Thoracic aorta (tissue), 2 donors: Measurements from ENCODE around the gene PHF20. TPM values are rescaled to one million over a fixed set of nuclear protein-coding genes. Genes with fewer than 3 reads are reported as not detected.

Experiments used
- ATAC-seq: fragments of 150-250 bp; one replicate; pipeline ENCODE4 v1.8.0; 2017; ENCODE audit warnings: low read depth; ENCODE audit not compliant: insufficient number of reproducible peaks, low FRiP score
- DNase-seq: peaks from one replicate; pipeline ENCODE4 v3.0.0-alpha.2; 2020; ENCODE audit warnings: low spot score
- H3K27ac ChIP-seq, 2 donors: fragments of 200-600 bp; sonication (generic); 1 replicate in 1 of 2; 2 replicates in 1 of 2; pipeline ENCODE4 v1.5.1; 2016; ENCODE audit warnings: mild to moderate bottlenecking in 2 of 2, moderate library complexity in 2 of 2
- H3K27me3 ChIP-seq: fragments of 200-600 bp; sonication (generic); replicated peaks from 2 replicates; pipeline ENCODE4 v1.6.0; 2016; ENCODE audit warnings: mild to moderate bottlenecking; ENCODE audit not compliant: insufficient read depth
- H3K36me3 ChIP-seq: fragments of 200-600 bp; sonication (generic); one replicate; pipeline ENCODE4 v1.5.1; 2016
- H3K4me1 ChIP-seq, 2 donors: fragments of 200-600 bp; sonication (generic); 1 replicate in 1 of 2; 2 replicates in 1 of 2; pipeline versions ENCODE4 v1.5.1 to v1.6.0; 2016; ENCODE audit warnings: low read depth in 2 of 2, mild to moderate bottlenecking in 1 of 2; ENCODE audit not compliant: control insufficient read depth in 1 of 2
- H3K4me3 ChIP-seq: fragments of 200-600 bp; sonication (generic); 2 replicates; pipeline ENCODE4 v1.5.1; 2016; ENCODE audit warnings: mild to moderate bottlenecking
- H3K9me3 ChIP-seq: fragments of 200-600 bp; sonication (generic); 2 replicates; pipeline ENCODE4 v1.5.1; 2016
- CTCF ChIP-seq: fragments of 200-600 bp; sonication (generic); IDR thresholded peaks from one replicate; pipeline ENCODE4 v1.5.1; 2019; ENCODE audit warnings: antibody characterized with exemption
- total RNA-seq, 2 donors: library from RNA; depleted of rRNA; stranded (reverse); fragments of >200 nt; gene quantifications; one replicate each; pipeline versions ENCODE4 v1.1.0 to v1.2.3, GENCODE V29; 2016

The PHF20 gene
- total RNA-seq, 2 donors from 2014 or later = 35.8 to 46.8 TPM

GRCh38 chr20:35737865-35738333 lies 33.9 kb upstream of the PHF20 start:
- Histone ChIP-seq H3K27ac (no peak overlapping the region), H3K9me3 (no peaks in the 10 kb centered on the region), H3K36me3 (peaks cover 63% of the 10 kb centered on the region), H3K4me3 (peak overlapping the region; percentile 25), H3K4me1 (peaks cover 60 to 65% of the 10 kb centered on the region in 2 donors), H3K27me3 (no peaks in the 10 kb centered on the region)
- DNase-seq = no peak
- TF ChIP-seq CTCF = no peak
- no peak for ATAC-seq

GRCh38 chr20:35738410-35739179 lies 33.2 kb upstream of the PHF20 start:
- no peak overlapping the region for H3K27ac ChIP-seq
- no peaks in the 10 kb centered on the region for H3K27me3 ChIP-seq
- peaks cover 60 to 67% of the 10 kb centered on the region in 2 donors for H3K4me1 ChIP-seq

GRCh38 chr20:35739294-35740163 lies 32.3 kb upstream of the PHF20 start:
- no peaks in the 10 kb centered on the region for H3K9me3 ChIP-seq
- DNase-seq (no peak), ATAC-seq (no peak)
- peak overlapping the region in 1 of 2 donors; percentile 100 for H3K27ac ChIP-seq
- TF ChIP-seq CTCF = no peak
- H3K27me3 ChIP-seq = no peaks in the 10 kb centered on the region
- peak overlapping the region; percentile 99 for H3K4me3 ChIP-seq
- peaks cover 51% of the 10 kb centered on the region for H3K36me3 ChIP-seq
- H3K4me1 ChIP-seq = peaks cover 53 to 60% of the 10 kb centered on the region in 2 donors

More at GRCh38 chr20:35738410-35739179, 33.2 kb upstream of the PHF20 start:
- Histone ChIP-seq H3K4me3 (peak overlapping the region; percentile 25), H3K36me3 (peaks cover 56% of the 10 kb centered on the region), H3K9me3 (no peaks in the 10 kb centered on the region)
- TF ChIP-seq CTCF = no peak
- DNase-seq (no peak), ATAC-seq (no peak)

DNA sequence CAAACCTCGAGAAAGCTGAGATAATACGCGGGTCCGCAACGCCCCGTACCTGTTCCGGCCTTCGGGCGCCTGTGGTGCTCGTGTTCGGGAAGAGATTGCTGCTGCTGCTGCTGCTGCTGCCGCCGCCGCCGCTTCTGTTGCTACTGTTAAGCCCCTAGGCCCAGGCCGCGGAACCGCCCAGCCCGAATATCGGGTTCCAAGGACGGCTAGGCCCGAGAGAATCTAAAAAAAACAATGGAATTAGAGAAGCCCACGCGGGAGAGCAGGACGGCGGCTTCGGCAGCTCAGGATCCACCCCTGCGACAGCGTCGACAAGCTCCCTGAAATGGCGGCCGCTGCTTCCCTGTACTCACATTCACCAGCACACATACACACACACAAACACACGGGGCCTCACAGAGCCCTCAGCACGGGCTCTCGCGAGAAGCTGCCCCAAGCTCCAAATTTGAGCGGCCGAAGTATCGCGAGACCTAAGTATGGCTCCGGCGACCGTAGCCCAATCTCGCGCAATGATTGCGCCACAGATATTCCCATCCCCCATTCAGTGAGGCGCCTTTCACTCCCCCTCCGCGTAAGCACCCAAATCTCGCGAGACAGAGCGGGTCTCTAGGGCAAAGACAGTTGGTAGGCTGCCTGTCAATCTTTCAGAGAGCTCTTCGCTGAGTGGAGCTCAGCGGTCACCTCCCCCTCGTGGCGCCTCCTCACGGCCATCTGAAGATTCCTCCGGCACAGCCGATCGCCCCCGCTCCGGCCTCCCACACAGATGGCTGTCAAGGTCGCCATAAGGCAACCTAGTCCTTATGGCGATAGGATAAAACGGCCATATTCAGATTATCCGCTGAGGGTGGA lies 29.7 kb upstream of the PHF20 start, which contains the start of gene RBM39:
RBM39 (minus strand) TSS at position 369 of the 849 bp plus-strand sequence. CDS start 1,386 bp downstream, outside the sequence.
- Histone ChIP-seq H3K36me3 (peaks cover 31% of the 10 kb centered on the region), H3K4me3 (peak within 1 kb of the TSS; percentile 99), H3K27me3 (no peaks in the 10 kb centered on the region), H3K4me1 (peaks cover 33 to 37% of the 10 kb centered on the region in 2 donors), H3K9me3 (no peaks in the 10 kb centered on the region), H3K27ac (peak within 1 kb of the TSS; percentile 100)
- peak; percentile 33 for TF ChIP-seq CTCF
- DNase-seq (peak; percentile 99), ATAC-seq (peak; percentile 100)
